ENCODE results near the gene FSIP1.

The FSIP1 gene

GRCh38 chr15:39720081-39720480 lies 62.6 kb downstream of the FSIP1 start:
- DNase-seq (ENCODE audit: low spot score): no peak

GRCh38 chr15:39719109-39719508 lies 63.5 kb downstream of the FSIP1 start:
- no peak for DNase-seq (ENCODE audit: low spot score)

- DNase-seq (ENCODE audit: low spot score): no peak
These were observed 65.5 kb downstream of the FSIP1 start for GRCh38 chr15:39717134-39717533.

- no peak for DNase-seq (ENCODE audit: low spot score)
These were observed 68.4 kb downstream of the FSIP1 start for GRCh38 chr15:39714251-39714650.

GRCh38 chr15:39713846-39714245 lies 68.8 kb downstream of the FSIP1 start:
- DNase-seq (ENCODE audit: low spot score): no peak

- no peak for DNase-seq (ENCODE audit: low spot score)
These were observed 72.0 kb downstream of the FSIP1 start for GRCh38 chr15:39710681-39711080.

- no peak for DNase-seq (ENCODE audit: low spot score)
These were observed 72.7 kb downstream of the FSIP1 start for GRCh38 chr15:39709941-39710340.

- DNase-seq (ENCODE audit: low spot score): peak; percentile 17
These were observed 76.4 kb downstream of the FSIP1 start for GRCh38 chr15:39706206-39706605.

GRCh38 chr15:39704689-39705088 lies 78.0 kb downstream of the FSIP1 start:
- peak; percentile 32 for DNase-seq (ENCODE audit: low spot score)

GRCh38 chr15:39704235-39704634 lies 78.4 kb downstream of the FSIP1 start:
- DNase-seq (ENCODE audit: low spot score): no peak

GRCh38 chr15:39701988-39702387 lies 80.7 kb downstream of the FSIP1 start:
- DNase-seq (ENCODE audit: low spot score): no peak

GRCh38 chr15:39700375-39700700 lies 82.3 kb downstream of the FSIP1 start:
- DNase-seq (ENCODE audit: low spot score): no peak

- DNase-seq (ENCODE audit: low spot score): no peak
These were observed 82.9 kb downstream of the FSIP1 start for GRCh38 chr15:39699516-39700374.

GRCh38 chr15:39698444-39699390 lies 83.9 kb downstream of the FSIP1 start:
- peak; percentile 66 for DNase-seq (ENCODE audit: low spot score)

- DNase-seq (ENCODE audit: low spot score): no peak
These were observed 85.1 kb downstream of the FSIP1 start for GRCh38 chr15:39697509-39697908.

GRCh38 chr15:39695793-39696192 lies 86.8 kb downstream of the FSIP1 start:
- DNase-seq (ENCODE audit: low spot score): no peak

GRCh38 chr15:39692356-39693327 lies 90.0 kb downstream of the FSIP1 start:
- DNase-seq (ENCODE audit: low spot score): no peak

- no peak for DNase-seq (ENCODE audit: low spot score)
These were observed 91.6 kb downstream of the FSIP1 start for GRCh38 chr15:39690881-39691634.

- DNase-seq (ENCODE audit: low spot score): no peak
These were observed 94.7 kb downstream of the FSIP1 start for GRCh38 chr15:39687965-39688364.

GRCh38 chr15:39685999-39686613 lies 96.5 kb downstream of the FSIP1 start:
- DNase-seq (ENCODE audit: low spot score): peak; percentile 69

- no peak for DNase-seq (ENCODE audit: low spot score)
These were observed 97.3 kb downstream of the FSIP1 start for GRCh38 chr15:39685367-39685766.
